Measurements from ENCODE around the gene SNAP25. TPM values are rescaled to one million over a fixed set of nuclear protein-coding genes. Genes with fewer than 3 reads are reported as not detected.

SNAP25 gene
- total and polyA plus RNA-seq, 9 of the 15 experiments (the other 6 are each of a cell fraction or from before 2014, with no cell fraction given) = 0.07 TPM; not detected in 8

DNA sequence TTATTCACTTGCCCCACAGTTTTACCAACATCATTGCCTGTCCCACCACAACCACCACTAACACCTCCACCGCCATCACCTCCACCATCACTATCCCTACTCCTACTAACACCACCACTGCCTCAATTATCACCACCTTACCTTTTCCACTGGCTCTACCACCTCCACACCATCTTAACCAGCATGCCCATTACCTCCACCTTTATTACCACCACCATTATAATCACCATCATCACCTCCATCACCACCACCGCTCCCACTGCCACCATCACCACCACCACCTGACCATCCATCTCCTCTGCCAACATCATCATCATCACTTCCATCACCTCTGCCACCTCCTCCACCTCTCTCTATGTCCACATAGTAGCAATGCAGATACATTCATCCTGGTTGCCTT lies 90.0 kb downstream of the SNAP25 start:
- no peak for FAIRE-seq
- 0% methylated on average over 1 of the region's 2 CpGs for WGBS (ENCODE audit: insufficient coverage, low coverage, missing lambda C conversion rate)
- POLR2A ChIA-PET = no interaction called here

More for the DNA sequence above, 90.0 kb downstream of the SNAP25 start:
- Histone ChIP-seq H3K36me3 (ENCODE audit: control insufficient read depth, insufficient read depth, low read length) (no peaks in the 10 kb centered on the region), H3K9me3 (replicated peaks; ENCODE audit: control insufficient read depth, insufficient read depth, low read depth, low read length) (no peaks in the 10 kb centered on the region), H4K20me1 (replicated peaks; ENCODE audit: control insufficient read depth, insufficient read depth, low read length) (no peaks in the 10 kb centered on the region; the same call in 1 of the 2 replicates), H3K9me1 (ENCODE audit: control insufficient read depth, insufficient read depth, low read length) (no peaks in the 10 kb centered on the region), H3K27me3 (ENCODE audit: control insufficient read depth in 2 of 2, insufficient read depth in 2 of 2, low read length in 2 of 2) (no peaks in the 10 kb centered on the region), H3K79me2 (ENCODE audit: control insufficient read depth, insufficient read depth, low read length) (no peaks in the 10 kb centered on the region), H2AFZ (ENCODE audit: low read depth, low read length) (no peak overlapping the region), H3K4me1 (replicated peaks in 1 of 2; ENCODE audit: control insufficient read depth in 2 of 2, insufficient read depth in 2 of 2, low read length in 2 of 2) (no peaks in the 10 kb centered on the region), H3K4me3 (no peak overlapping the region), H3K4me2 (ENCODE audit: insufficient read depth, low read length) (no peak overlapping the region), H3K27ac (ENCODE audit: extremely low read depth, low read depth, low read length) (no peak overlapping the region), H3K9ac (ENCODE audit: insufficient read depth in 1 of 2, low read depth in 2 of 2, low read length in 2 of 2) (no peak overlapping the region)
- in situ Hi-C loops (cut with MboI) (no loop called here), intact Hi-C loops (cut with micrococcal nuclease) (no loop called here)
- BruUV-seq (replicated peaks) = no TSS peak
- no peak for ATAC-seq
- DNase-seq (ENCODE audit: extremely low read depth in 1 of 4, low spot score in 3 of 4) = no peak
- TF ChIP-seq, protein P1, sequence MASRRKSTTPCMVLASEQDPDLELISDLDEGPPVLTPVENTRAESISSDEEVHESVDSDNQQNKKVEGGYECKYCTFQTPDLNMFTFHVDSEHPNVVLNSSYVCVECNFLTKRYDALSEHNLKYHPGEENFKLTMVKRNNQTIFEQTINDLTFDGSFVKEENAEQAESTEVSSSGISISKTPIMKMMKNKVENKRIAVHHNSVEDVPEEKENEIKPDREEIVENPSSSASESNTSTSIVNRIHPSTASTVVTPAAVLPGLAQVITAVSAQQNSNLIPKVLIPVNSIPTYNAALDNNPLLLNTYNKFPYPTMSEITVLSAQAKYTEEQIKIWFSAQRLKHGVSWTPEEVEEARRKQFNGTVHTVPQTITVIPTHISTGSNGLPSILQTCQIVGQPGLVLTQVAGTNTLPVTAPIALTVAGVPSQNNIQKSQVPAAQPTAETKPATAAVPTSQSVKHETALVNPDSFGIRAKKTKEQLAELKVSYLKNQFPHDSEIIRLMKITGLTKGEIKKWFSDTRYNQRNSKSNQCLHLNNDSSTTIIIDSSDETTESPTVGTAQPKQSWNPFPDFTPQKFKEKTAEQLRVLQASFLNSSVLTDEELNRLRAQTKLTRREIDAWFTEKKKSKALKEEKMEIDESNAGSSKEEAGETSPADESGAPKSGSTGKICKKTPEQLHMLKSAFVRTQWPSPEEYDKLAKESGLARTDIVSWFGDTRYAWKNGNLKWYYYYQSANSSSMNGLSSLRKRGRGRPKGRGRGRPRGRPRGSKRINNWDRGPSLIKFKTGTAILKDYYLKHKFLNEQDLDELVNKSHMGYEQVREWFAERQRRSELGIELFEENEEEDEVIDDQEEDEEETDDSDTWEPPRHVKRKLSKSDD (conservative IDR thresholded peaks at IDR 0.05; ENCODE audit: low read length) = no peak
- TF ChIP-seq ATF7 (IDR thresholded peaks at IDR 0.05) (no peak), HMG20B (CRISPR knock-in tag; IDR thresholded peaks at IDR 0.05) (no peak), MTA2 (IDR thresholded peaks at IDR 0.05; ENCODE audit: low read depth) (no peak)
- CTCF ChIA-PET (ENCODE audit: low intra/inter-chr PET ratio) = no interaction called here
